ENCODE measurements around the gene TTLL12.

- TF ChIP-seq CTCF (IDR thresholded peaks at IDR 0.05) (no peak), POLR2A (IDR thresholded peaks at IDR 0.05) (no peak)
Observed at GRCh38 chr22:43160497-43161126, 26.3 kb downstream of the TTLL12 start.
